Right lobe of liver (tissue), 4 donors: ENCODE data around the gene CA14.

ENCODE experiments used
- CTCF ChIP-seq, 4 donors: fragments of 200-600 bp in 3 of 4; fragments of 450-650 bp in 1 of 4; IDR thresholded peaks; one replicate each; pipeline versions ENCODE4 v1.5.1 to v1.8.0; 2016 to 2022; ENCODE audit warnings: antibody characterized with exemption in 4 of 4, mild to moderate bottlenecking in 2 of 4
- POLR2A ChIP-seq: fragments of 450-650 bp; IDR thresholded peaks from one replicate; pipeline ENCODE4 v1.6.1; 2017; ENCODE audit warnings: antibody characterized with exemption, mild to moderate bottlenecking
- donor health status: DM: no; HTN: no; CAD: no.
- donor health status: DM: no; HTN: no; CAD: no.
- donor health status: DM: no; HTN: yes; CAD: no.

- peak; percentile 13 to 43 (median 32) for TF ChIP-seq CTCF (IDR thresholded peaks at IDR 0.05)
- TF ChIP-seq POLR2A = peak; percentile 43
Measured at GRCh38 chr1:150213170-150214098, 44.1 kb upstream of the CA14 start.
